ENCODE data around the gene FCGR3B. TPM values are rescaled to one million over a fixed set of nuclear protein-coding genes. Genes with fewer than 3 reads are reported as not detected.
A peak's percentile ranks its signal among the peaks of the same experiment; 100 is the strongest.
"Not testable (repeated sequence)": the region's sequence is repeated elsewhere in the genome, so short reads cannot be mapped to it uniquely, and the experiment has no call there.

FCGR3B gene
- total RNA-seq, 1 experiment from 2014 or later, result not detected

DNA sequence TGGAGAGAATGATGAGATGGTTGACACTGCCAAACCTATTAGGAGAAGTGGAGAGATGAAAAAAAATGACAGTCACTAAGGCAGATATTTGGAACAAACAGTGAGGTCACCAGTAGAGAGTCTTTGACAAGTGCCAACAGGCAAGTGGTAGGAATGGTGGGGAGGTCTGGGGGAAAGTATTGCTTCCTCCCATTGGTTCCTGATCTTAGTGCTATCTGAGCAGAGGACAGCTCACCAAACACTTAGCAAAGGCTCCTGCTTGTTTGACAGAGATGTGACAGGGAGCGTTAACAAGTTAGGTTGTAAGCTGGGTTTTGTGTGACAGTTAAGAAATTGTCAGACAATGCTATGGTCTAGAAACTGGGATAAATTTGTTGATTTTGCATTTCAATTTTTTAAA is 6.4 kb downstream of the FCGR3B start:
- BruUV-seq (replicated peaks); H3K4me2 ChIP-seq (ENCODE audit: low read length); H3K9me2 ChIP-seq (ENCODE audit: insufficient read depth); DNase-seq (ENCODE audit: low read depth, low spot score); H3K4me3 ChIP-seq (replicated peaks in 1 of 2; ENCODE audit: low read depth in 1 of 2, low read length in 2 of 2); ATAC-seq; H3K27ac ChIP-seq (ENCODE audit: low read depth, low read length); RAD21 ChIA-PET (ENCODE audit: low non-redundant PET in 1 of 2, low total read pairs in 2 of 2, uncharacterized antibody in 2 of 2, unreplicated experiment in 2 of 2); H4K20me1 ChIP-seq (ENCODE audit: insufficient read depth); H3K27me3 ChIP-seq (ENCODE audit: insufficient read depth, low read length); H3K9ac ChIP-seq (ENCODE audit: low read length); CTCF ChIA-PET; H3K9me3 ChIP-seq (ENCODE audit: control insufficient read depth in 1 of 2, insufficient read depth in 1 of 2, low read depth in 1 of 2, low read length in 2 of 2); intact Hi-C loops (cut with micrococcal nuclease); H3K4me1 ChIP-seq (ENCODE audit: control insufficient read depth in 1 of 2, insufficient read depth in 2 of 2, low read length in 2 of 2); H3K36me3 ChIP-seq (ENCODE audit: control insufficient read depth in 1 of 2, insufficient read depth in 2 of 2, low read length in 2 of 2); POLR2A ChIA-PET; H2AFZ ChIP-seq (ENCODE audit: low read depth, low read length, poor library complexity, severe bottlenecking); H3K79me2 ChIP-seq (ENCODE audit: insufficient read depth, low read length): not testable (repeated sequence)

DNA sequence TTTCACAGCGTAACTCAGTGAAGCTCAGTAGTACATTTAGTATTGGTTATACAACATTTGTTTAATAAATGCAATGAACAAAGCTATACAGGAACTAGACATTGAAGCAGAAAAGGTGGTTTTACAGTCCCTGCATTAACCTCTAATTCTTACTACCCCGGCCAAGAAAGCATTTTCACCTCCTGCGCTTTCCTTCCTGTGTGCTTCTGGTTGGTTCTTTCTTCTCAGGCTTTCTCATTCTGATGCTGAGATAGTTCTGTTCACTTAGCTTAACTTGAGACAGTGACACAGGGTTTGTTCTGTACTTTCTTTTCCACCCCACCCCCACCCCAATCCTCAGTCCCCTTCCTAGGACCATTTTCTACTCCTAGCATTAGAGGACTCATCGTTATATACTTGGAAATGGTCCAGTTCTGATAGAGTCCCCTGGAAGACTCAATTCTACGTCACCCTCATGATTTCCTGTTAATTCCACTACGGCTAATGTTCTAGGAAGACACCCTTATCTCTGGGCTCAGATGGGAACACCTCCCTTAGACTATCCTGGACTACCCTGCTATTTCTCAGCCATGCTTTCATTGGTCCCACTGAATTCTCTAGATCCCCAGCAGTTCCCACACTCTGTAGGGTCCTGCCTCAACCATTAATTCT is 7.5 kb downstream of the FCGR3B start:
- H3K27me3 ChIP-seq (ENCODE audit: insufficient read depth, low read length); intact Hi-C loops (cut with micrococcal nuclease); H3K79me2 ChIP-seq (ENCODE audit: insufficient read depth, low read length); H3K9ac ChIP-seq (ENCODE audit: low read length); H3K9me3 ChIP-seq (ENCODE audit: control insufficient read depth in 1 of 2, insufficient read depth in 1 of 2, low read depth in 1 of 2, low read length in 2 of 2); H3K4me2 ChIP-seq (ENCODE audit: low read length); DNase-seq (ENCODE audit: low read depth, low spot score); H3K9me2 ChIP-seq (ENCODE audit: insufficient read depth); POLR2A ChIA-PET; RAD21 ChIA-PET (ENCODE audit: low non-redundant PET in 1 of 2, low total read pairs in 2 of 2, uncharacterized antibody in 2 of 2, unreplicated experiment in 2 of 2); H2AFZ ChIP-seq (ENCODE audit: low read depth, low read length, poor library complexity, severe bottlenecking); CTCF ChIA-PET; BruUV-seq (replicated peaks); H3K36me3 ChIP-seq (ENCODE audit: control insufficient read depth in 1 of 2, insufficient read depth in 2 of 2, low read length in 2 of 2); H3K27ac ChIP-seq (ENCODE audit: low read depth, low read length); H4K20me1 ChIP-seq (ENCODE audit: insufficient read depth); ATAC-seq; H3K4me1 ChIP-seq (ENCODE audit: control insufficient read depth in 1 of 2, insufficient read depth in 2 of 2, low read length in 2 of 2); H3K4me3 ChIP-seq (replicated peaks in 1 of 2; ENCODE audit: low read depth in 1 of 2, low read length in 2 of 2): not testable (repeated sequence)

- ATAC-seq, result peak; percentile 48
- Histone ChIP-seq H3K4me2 (ENCODE audit: low read length) (peak overlapping the region; percentile 63), H2AFZ (ENCODE audit: low read depth, low read length, poor library complexity, severe bottlenecking) (peak overlapping the region; percentile 54)
- H3K79me2 ChIP-seq (ENCODE audit: insufficient read depth, low read length); CTCF ChIA-PET; DNase-seq (ENCODE audit: low read depth, low spot score); H3K9me3 ChIP-seq (ENCODE audit: control insufficient read depth in 1 of 2, insufficient read depth in 1 of 2, low read depth in 1 of 2, low read length in 2 of 2); H3K4me3 ChIP-seq (replicated peaks in 1 of 2; ENCODE audit: low read depth in 1 of 2, low read length in 2 of 2); H4K20me1 ChIP-seq (ENCODE audit: insufficient read depth); intact Hi-C loops (cut with micrococcal nuclease); H3K9ac ChIP-seq (ENCODE audit: low read length); H3K27ac ChIP-seq (ENCODE audit: low read depth, low read length); BruUV-seq (replicated peaks); H3K36me3 ChIP-seq (ENCODE audit: control insufficient read depth in 1 of 2, insufficient read depth in 2 of 2, low read length in 2 of 2); H3K9me2 ChIP-seq (ENCODE audit: insufficient read depth); H3K27me3 ChIP-seq (ENCODE audit: insufficient read depth, low read length); H3K4me1 ChIP-seq (ENCODE audit: control insufficient read depth in 1 of 2, insufficient read depth in 2 of 2, low read length in 2 of 2); POLR2A ChIA-PET; RAD21 ChIA-PET (ENCODE audit: low non-redundant PET in 1 of 2, low total read pairs in 2 of 2, uncharacterized antibody in 2 of 2, unreplicated experiment in 2 of 2): not testable (repeated sequence)
Observed at GRCh38 chr1:161622054-161622453, 8.9 kb downstream of the FCGR3B start.
